Thymus (tissue), 11 donors: ENCODE data around the gene GPR156. TPM values are rescaled to one million over a fixed set of nuclear protein-coding genes. Genes with fewer than 3 reads are reported as not detected.
"Not testable (repeated sequence)": the region's sequence is repeated elsewhere in the genome, so short reads cannot be mapped to it uniquely, and the experiment has no call there.

Experiments
- DNase-seq, 9 donors: peaks; one replicate each; pipeline ENCODE4 v3.0.0-alpha.2; 2013; ENCODE audit warnings: low spot score in 9 of 9, low read depth in 6 of 9, missing footprints in 1 of 9
- H3K27ac ChIP-seq, 2 donors: one replicate each; pipeline ENCODE4 v1.5.1; 2013; ENCODE audit warnings: control low read depth in 1 of 2, low read depth in 1 of 2, low read length in 1 of 2, mild to moderate bottlenecking in 1 of 2, moderate library complexity in 1 of 2
- H3K27me3 ChIP-seq, 2 donors: one replicate each; pipeline ENCODE4 v1.5.1; 2013; ENCODE audit warnings: low read length in 1 of 2; ENCODE audit not compliant: control insufficient read depth in 2 of 2, insufficient read depth in 1 of 2
- H3K36me3 ChIP-seq, 2 donors: one replicate each; pipeline ENCODE4 v1.5.1; 2013; ENCODE audit warnings: low read length in 1 of 2, mild to moderate bottlenecking in 1 of 2, moderate library complexity in 1 of 2; ENCODE audit not compliant: control insufficient read depth in 2 of 2, insufficient read depth in 2 of 2
- H3K4me1 ChIP-seq, 2 donors: one replicate each; pipeline ENCODE4 v1.5.1; 2013; ENCODE audit warnings: low read length in 2 of 2; ENCODE audit not compliant: control insufficient read depth in 2 of 2, insufficient read depth in 2 of 2
- H3K4me3 ChIP-seq, 2 donors: one replicate each; pipeline ENCODE4 v1.5.1; 2013; ENCODE audit warnings: low read length in 2 of 2, control low read depth in 1 of 2, mild to moderate bottlenecking in 1 of 2
- H3K9me3 ChIP-seq, 2 donors: one replicate each; pipeline ENCODE4 v1.5.1; 2013; ENCODE audit warnings: low read length in 1 of 2, mild to moderate bottlenecking in 1 of 2; ENCODE audit not compliant: control insufficient read depth in 2 of 2, insufficient read depth in 1 of 2
- WGBS: extraction: QIAGEN DNeasy Blood & Tissue Kit; methylation state at CpG from one replicate; pipeline ENCODE4 v1.1.7; 2013; 5-methylcytosine and 5-hydroxymethylcytosine counted together
- polyA plus RNA-seq: library from polyadenylated mRNA; stranded (reverse); fragments of 200-250 nt; gene quantifications from one replicate; pipeline ENCODE4 v1.2.3, GENCODE V29; 2013
- total RNA-seq: library from RNA; stranded (reverse); fragments of 120-200 nt; gene quantifications from one replicate; pipeline ENCODE4 v1.2.4, GENCODE V29; 2013
- donor health status: healthy.

Gene GPR156
- total and polyA plus RNA-seq, 2 donors = 0.11 to 0.42 TPM

DNA sequence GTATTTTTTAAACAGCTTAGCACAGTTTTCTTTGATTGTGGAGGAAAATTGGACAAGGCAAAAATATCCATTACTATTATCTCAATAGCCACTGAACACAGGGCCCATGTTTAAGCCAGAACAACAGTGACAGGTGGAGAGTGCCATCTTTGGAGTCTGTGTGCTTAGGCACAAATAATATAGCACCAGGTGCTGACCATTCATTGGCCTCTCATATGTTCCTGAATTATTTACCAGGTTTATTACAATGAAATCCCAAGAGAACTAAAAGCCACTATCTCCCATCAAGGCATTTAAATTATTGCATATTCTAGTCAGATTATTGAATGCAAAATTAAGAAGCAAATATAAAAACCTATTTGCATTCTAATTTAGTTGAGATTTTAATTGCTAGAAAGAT, 39.6 kb downstream of the GPR156 start:
- Histone ChIP-seq H3K4me3 (no peak overlapping the region), H3K27ac (no peak overlapping the region), H3K9me3 (no peaks in the 10 kb centered on the region), H3K4me1 (no peaks in the 10 kb centered on the region), H3K27me3 (no peaks in the 10 kb centered on the region), H3K36me3 (no peaks in the 10 kb centered on the region)
- no peak for DNase-seq

DNA sequence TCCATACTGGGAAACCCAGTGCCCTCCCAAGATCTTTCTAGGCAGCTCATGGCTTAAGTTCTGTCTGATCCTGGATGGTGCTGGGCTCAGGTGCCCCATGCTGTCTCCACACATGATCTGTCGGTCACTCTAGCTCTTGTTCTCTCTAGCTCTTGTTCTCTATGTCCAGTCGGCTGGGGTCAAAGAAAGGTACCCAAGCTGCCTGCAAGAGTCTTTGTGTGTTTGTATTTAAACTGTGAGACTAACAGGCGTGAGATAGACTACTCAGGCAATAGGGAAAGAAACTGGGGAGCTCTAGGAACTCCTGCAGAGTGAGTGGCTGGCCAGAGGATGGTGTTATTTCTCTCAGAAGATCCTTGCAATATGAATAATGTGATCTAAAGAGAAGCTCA, 40.2 kb downstream of the GPR156 start:
- H3K27ac ChIP-seq = no peak overlapping the region
- DNase-seq = no peak
- H3K36me3 ChIP-seq = no peaks in the 10 kb centered on the region
- H3K4me3 ChIP-seq = no peak overlapping the region
- no peaks in the 10 kb centered on the region for H3K4me1 ChIP-seq
- no peaks in the 10 kb centered on the region for H3K27me3 ChIP-seq
- H3K9me3 ChIP-seq = no peaks in the 10 kb centered on the region
- WGBS = 95% methylated on average over 3 of the region's 3 CpGs

DNA sequence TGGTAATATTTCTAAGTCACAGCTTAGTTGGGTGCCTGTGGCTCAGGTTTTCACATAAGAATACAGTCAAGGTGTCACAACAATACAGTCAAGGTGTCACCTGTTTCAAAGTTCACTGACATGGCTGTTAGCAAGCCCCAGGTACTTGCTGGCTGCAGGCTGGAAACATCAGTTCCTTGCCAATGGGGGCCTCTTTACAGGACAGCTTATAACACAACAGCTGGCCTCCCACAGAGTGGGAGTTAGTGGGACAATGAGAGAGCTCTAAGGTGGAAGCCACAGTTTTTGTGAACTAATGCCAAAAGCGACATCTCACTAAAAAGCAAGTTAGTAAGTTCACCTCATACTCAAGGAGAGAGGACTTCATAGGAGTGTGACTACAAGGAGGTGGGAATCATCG, 45.4 kb downstream of the GPR156 start:
- Histone ChIP-seq H3K36me3 (no peaks in the 10 kb centered on the region), H3K27ac (no peak overlapping the region), H3K4me3 (no peak overlapping the region), H3K27me3 (peaks cover 0 to 3% of the 10 kb centered on the region in 2 donors), H3K4me1 (no peaks in the 10 kb centered on the region), H3K9me3 (no peaks in the 10 kb centered on the region)
- 98% methylated on average over 2 of the region's 2 CpGs for WGBS
- no peak for DNase-seq

DNA sequence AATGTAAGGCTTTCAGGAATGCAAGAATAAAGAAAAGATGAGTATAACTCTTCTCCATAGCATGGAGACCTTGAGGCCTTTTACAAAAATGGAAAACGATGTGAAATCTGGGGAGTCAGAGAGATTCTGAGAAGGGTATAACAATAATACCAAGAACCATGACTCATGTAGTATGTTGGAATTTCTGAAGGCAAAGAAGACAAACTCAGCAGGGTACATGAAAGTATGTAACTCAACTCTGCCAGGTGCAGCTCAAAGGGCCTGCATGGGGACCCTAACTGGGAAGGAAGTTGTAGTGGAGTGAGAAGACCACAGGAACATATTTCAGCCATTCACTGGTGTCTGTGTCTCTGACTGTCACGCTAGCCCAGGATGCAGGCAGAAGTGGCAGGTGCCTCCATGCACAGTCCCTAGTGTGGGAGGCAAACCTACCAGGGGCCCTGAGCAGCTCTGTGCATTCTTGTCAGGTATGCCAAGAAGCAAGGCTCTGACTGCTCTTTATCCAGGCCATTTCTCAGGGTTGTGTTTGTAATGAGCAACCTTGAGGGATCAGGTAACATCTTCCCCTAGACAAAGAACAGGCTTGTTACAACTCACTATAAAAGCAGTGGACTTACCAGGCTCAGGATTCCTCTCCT, 57.2 kb downstream of the GPR156 start:
- Histone ChIP-seq H3K4me3 (no peak overlapping the region), H3K27ac (no peak overlapping the region), H3K27me3 (no peaks in the 10 kb centered on the region), H3K36me3 (no peaks in the 10 kb centered on the region), H3K9me3 (no peaks in the 10 kb centered on the region), H3K4me1 (peaks cover 0 to 3% of the 10 kb centered on the region in 2 donors)
- DNase-seq = peak in 2 of 9 donors; percentile 3 to 22
- WGBS = 43% methylated on average over 2 of the region's 2 CpGs

DNA sequence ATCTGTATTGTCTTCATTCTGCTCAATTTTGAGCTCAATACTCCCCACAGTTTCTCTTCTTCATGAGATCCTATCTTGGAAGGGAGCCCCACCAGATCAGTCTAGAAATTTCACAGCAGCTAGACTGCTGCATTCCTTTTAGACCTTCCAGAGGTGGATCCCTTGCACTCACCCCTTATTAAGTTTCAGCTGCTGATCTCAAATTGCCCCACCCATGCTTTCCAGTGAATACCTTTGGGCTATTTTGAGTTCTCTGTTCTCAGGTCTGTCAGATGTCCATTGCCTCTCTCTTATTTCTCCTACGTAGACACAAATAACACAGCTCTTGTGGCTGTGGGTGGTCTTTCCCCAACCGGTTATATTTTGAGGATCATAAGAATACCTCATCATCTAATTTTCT, 60.8 kb downstream of the GPR156 start:
- no peaks in the 10 kb centered on the region for H3K9me3 ChIP-seq
- H3K27ac ChIP-seq = no peak overlapping the region
- peaks cover 0 to 3% of the 10 kb centered on the region in 2 donors for H3K4me1 ChIP-seq
- no peak overlapping the region for H3K4me3 ChIP-seq
- no peak for DNase-seq
- 92% methylated on average over 2 of the region's 2 CpGs for WGBS
- H3K36me3 ChIP-seq = no peaks in the 10 kb centered on the region
- H3K27me3 ChIP-seq = no peaks in the 10 kb centered on the region

DNA sequence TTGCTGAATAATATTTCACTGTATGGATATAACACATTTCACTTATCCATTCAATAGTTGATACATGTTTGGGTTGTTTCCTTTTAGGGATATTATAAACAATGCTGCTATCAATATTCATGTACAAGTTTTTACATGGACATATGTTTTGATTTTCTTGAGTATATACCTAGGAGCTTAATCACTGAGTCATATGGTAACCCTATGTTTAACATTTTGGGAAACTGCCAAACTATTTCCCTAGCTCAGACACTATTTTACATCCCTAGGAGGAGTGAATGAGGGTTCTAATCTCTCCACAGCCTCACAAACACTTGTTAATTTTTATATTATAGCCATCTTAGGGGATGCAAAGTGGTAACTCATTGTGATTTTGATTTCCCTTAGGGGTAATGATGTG, 66.0 kb downstream of the GPR156 start:
- H3K9me3 ChIP-seq = no peaks in the 10 kb centered on the region
- H3K4me1 ChIP-seq = no peaks in the 10 kb centered on the region
- H3K27me3 ChIP-seq = no peaks in the 10 kb centered on the region
- H3K36me3 ChIP-seq = no peaks in the 10 kb centered on the region
- no peak overlapping the region for H3K4me3 ChIP-seq
- no peak for DNase-seq
- H3K27ac ChIP-seq = no peak overlapping the region

DNA sequence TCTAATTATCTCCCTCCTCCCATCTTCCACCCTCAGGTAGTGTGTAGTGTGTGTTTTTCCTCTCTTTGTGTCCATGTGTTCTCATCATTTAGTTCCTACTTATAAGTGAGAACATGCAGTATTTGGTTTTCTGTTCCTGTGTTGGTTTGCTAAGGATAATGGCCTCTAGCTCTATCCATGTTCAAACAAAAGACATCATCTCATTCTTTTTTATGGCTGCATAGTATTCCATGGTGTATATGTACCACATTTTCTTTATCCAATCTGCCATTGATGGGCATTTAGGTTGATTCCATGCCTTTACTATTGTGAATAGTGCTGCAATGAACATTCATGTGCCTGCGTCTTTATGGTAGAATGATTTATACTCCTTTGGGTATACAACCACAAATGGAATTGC, 68.4 kb downstream of the GPR156 start:
- not testable (repeated sequence) for H3K4me3 ChIP-seq, H3K9me3 ChIP-seq, H3K27me3 ChIP-seq, DNase-seq, H3K36me3 ChIP-seq, H3K4me1 ChIP-seq, H3K27ac ChIP-seq
- WGBS = 95% methylated on average over 1 of the region's 1 CpG

DNA sequence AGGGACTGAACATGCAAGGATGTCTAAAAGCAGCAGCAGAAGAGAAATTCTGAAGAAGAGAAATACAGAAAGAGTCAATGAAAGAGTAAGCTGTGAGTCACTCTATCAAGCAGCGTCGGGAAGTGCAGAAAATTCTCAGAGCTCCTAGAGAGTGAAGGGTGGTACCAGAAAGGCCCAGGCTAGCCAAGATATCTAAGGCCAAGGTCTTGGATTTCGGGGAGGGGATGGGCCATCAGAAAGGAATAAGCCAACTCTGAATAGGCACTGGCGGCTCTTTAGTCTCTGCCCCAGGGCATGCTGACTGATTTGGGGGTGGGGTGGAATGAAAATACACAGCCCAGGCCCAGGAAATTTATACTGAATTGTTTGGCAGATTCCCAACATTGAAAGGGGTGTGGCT, 70.8 kb downstream of the GPR156 start:
- no peaks in the 10 kb centered on the region for H3K9me3 ChIP-seq
- no peaks in the 10 kb centered on the region for H3K27me3 ChIP-seq
- no peak for DNase-seq
- H3K36me3 ChIP-seq = no peaks in the 10 kb centered on the region
- WGBS = 95% methylated on average over 4 of the region's 4 CpGs
- H3K4me1 ChIP-seq = no peaks in the 10 kb centered on the region
- no peak overlapping the region for H3K4me3 ChIP-seq
- no peak overlapping the region for H3K27ac ChIP-seq

DNA sequence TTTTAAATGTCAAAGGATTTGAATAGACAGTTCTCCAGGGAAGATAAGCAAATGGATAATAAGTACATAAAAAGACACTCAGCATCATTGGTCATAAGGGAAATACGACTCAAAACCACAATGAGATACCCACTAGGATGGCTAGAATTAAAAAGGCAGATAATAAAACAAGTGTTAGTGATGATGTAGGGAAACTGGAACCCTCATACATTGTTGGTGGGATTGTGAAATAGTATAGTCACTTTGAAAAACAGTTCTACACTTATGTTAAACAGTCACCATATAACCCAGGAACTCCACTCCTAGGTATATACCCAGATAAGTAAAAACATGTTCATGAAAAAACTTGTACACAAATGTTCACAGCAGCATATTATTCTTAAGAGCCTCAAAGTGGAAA, 72.5 kb downstream of the GPR156 start:
- H3K4me3 ChIP-seq = no peak overlapping the region
- DNase-seq = no peak
- H3K9me3 ChIP-seq = no peaks in the 10 kb centered on the region
- H3K27ac ChIP-seq = no peak overlapping the region
- no peaks in the 10 kb centered on the region for H3K36me3 ChIP-seq
- no peaks in the 10 kb centered on the region for H3K4me1 ChIP-seq
- WGBS = 91% methylated on average over 1 of the region's 1 CpG
- H3K27me3 ChIP-seq = no peaks in the 10 kb centered on the region

DNA sequence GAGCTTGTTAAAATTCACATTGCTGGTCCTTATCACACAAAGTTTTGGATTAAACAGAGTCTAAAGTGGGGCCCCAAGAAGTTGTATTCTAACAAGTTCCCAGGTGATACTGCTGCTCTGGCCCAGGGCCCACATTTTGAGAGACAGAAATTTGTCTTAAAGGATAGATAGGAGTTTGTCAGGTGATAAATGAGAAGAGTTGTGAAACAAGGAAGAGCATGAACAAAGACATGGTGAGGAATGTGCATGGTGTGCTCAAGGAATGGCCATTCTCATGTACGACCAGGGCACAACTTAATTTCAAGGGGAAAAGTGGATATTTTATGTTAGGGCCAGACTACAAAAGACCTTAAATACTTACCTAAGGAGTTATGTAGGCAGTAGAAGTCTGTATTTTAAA, 75.6 kb downstream of the GPR156 start:
- Histone ChIP-seq H3K4me3 (no peak overlapping the region), H3K36me3 (no peaks in the 10 kb centered on the region), H3K27ac (no peak overlapping the region), H3K27me3 (no peaks in the 10 kb centered on the region), H3K9me3 (no peaks in the 10 kb centered on the region), H3K4me1 (no peaks in the 10 kb centered on the region)
- 100% methylated on average over 1 of the region's 1 CpG for WGBS
- no peak for DNase-seq
